ENCODE measurements around the gene AP2S1.
"Not testable (repeated sequence)": the region's sequence is repeated elsewhere in the genome, so short reads cannot be mapped to it uniquely, and the experiment has no call there.

The AP2S1 gene

DNA sequence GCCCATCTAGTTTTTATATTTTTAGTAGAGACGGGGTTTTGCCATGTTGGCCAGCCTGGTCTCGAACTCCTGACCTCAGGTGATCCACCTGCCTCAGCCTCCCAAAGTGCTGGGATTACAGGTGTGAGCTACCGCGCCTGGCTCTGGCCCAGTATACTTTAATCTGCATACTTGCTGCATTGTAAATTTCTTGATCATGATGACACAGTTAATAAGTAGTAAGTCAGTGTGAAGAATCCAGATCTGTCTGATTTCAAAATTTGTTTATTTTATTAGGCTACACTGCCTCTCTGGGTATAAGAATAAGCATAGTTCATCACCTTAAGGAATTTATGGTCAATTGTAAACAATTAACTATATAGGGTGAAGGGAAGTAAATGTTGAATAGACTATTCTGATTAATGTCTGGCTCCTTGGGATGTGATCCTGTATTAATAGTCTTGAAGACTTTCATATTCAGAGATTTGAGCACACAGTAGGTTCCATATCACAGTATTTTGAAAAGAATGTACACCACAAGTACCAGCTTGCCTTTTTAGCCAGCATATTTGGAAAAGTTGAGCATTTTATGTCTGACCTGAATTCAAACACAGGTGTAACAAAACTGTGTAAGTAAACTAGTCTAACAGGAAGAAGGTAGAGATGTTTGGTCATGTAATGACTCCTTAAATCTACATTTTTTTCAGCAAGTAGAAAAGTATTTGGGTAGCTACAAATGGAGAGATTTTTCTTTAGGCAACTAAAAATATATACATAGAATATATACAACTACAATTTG is 17.6 kb upstream of the AP2S1 start:
- no peak for DNase-seq

DNA sequence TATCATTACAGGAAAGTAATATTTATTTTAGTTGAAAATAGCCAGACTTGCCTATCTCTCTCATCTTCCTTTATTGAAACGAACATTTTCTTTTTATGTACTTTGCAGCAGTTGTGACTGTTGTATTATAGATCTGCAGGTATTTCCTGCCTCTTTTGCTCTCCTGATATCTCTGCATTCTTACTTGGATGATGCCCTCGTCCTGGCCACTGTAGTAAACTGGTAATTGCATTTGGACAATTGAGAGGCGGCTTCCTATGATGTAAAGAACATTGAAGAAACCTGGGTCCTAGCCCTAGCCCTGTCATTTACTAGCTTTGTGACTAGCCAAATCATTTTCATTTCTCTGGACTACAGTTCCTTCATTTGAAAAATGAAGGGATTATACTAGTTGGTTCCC is 16.5 kb upstream of the AP2S1 start:
- DNase-seq, result no peak

DNA sequence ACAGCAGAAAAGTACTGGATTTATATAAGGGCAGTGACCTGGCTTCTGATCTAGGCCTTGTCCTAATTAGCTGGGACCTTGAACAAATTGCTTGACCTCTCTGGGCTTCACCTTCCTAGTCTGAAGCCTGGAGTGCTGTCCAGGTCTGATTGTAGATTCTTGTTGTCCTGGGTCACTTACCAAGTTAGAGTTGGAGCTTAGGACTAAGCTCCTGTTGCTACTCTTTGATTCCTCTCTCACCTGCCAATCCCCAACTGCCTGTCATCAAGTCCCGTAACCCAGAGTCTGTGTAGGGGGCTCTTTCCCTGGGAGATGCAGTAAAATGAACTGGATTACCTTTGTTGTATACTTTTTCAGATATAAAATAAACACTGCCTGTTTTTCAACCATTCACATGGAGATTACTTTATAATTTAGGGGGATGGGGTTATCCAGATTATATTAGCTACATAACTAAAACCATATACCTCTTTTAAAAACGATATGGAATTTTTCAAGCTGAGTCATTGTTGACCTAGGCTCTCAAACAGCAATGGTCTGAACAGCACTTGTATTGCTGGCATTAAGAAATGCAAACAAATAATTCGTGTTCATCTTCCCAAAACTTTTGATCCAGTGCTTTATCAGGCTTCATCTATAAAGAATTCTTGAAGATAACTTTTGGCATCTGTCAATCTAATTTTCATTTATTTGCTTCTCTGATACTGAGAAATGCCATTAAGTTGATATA is 15.9 kb upstream of the AP2S1 start:
- no peak for DNase-seq

DNA sequence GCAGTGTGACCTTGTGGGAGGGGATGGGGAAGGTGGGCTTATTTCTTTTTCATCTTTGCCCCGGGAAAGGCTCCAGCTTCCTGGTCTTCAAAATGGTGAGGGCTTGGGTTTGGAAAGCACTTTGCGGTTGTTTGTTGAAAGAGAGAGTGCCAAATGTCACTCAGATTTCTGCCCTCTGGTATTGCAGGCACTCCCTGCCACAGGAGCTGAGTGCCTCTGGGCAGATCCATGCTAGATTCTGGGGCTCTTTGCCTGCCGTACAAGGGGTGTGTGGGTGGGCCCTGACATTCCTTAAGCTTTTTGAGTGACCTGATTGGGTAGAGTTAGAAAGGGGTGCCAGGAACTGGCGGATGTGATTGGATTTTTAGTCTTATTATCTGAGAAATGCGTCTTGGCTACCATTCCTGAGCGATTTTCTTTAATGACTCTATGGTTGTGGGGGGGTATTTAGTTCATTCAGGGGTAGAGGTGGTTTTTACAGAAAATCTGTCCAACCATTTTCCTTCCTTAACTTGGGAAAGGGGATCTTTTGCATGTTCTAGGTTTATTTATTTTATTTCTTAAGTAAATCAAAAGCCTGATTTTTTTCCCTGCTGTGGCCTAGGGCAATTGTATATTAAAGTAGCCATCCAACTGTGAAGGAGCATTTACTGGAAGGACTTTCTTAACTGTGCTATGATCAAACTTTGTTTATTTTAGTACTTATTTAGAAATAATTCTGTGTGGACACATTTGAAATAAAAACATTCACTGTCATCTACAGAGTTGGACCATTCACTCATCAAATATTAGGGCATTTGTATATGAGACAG is 13.4 kb upstream of the AP2S1 start:
- peak in 6 of 51 donors; percentile 13 to 36 (median 23) for DNase-seq

GRCh38 chr19:46862974-46863632 is 12.5 kb upstream of the AP2S1 start:
- no peak for DNase-seq

DNA sequence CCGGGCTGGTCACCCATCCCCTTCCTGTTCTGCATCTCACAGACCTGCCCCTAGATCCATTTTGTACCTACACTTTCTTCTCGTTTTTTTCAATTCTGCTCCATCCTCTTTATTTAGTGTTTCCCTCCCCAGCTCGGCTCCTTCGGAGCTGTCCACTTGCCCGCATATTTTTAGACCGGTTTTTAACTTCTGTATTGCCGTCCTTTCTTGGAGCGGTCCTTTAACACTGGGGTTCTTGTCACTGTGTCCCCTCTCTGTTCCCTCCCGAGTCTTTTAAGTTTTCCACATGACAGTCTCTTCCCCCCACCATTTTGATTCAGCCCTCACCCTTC is 11.8 kb upstream of the AP2S1 start:
- no peak for DNase-seq

DNA sequence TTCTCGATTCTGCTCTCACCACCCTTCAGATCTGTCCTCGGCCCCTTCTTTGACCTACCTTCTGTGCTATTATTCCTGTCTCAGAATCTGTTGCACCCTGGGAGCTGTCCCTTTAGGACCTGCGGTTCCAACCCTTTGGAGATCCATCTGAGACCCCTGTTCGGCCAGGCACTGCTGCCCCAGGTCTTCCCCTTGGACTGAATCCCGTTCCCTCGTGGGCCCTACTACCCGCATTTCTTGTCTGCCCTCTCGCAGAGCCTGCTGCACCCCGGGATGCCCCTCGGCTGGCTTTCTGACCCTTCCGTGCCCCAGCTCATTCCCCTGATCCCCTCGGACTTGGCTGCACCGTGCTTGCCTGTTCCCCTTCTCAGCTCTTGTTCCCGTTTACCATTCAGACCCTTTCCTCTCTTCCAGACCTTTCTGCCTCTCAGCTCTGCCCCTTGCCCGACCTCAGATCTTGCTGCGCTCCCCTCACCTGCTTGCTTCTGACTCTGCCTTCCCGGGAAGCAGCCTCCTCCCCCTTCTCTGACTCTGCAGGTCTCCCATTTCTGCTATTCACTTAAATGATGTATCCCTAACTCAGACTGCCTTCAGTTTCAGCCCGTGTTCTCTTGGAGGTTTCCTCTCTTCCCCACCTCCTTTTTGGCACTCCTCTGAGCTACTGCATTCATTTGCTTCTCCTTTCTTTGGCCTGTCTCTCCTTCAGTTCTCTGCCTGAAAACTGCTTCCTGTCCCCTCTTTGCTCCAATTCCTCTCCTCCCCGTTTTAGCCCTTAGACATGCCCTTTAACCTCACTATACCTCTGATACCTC is 11.3 kb upstream of the AP2S1 start:
- DNase-seq, result peak in 14 of 51 donors; percentile 18 to 69 (median 34)

DNA sequence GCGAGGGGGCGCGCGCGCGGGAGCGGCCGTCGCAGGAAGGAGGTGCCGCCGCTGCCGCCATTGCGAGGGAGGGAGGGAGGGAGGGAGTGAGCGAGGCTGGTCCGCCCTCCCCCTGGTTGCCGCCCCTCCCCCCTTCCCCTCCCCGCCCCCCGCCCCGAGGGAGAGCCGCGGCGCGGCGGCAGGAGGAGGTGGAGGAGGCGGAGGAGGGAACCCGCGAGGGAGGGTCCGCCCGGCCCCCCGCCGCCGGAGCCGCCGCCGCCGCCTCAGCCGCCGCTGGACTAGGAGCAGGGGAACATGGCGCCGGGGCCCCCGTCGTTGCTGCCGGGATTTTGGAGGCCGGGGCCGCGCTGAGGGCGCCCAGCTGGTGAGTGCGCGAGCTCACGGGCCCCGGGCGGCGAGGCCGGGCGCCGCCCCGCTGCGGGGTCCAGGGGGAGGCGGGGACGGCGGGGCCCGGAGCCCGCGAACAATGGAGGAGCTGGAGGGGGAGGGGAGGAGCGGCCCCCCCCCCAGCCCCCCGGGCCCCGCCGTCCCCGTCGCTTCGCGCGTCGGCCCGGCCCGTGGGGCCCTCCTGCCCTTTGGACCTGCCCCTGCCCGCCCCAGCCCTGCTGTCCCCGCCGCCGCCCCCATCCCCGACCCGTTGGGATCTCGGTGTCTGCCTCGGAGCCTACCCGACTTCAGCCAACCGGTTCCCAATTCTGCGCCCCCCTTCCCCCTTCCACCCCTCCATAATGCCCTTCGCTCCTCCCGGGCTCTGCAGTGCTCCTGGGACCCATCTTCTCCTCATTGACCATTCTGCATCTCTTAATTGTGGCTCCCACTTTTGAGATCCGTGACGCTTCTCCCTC is 10.4 kb upstream of the AP2S1 start, which contains the start of gene ARHGAP35:
TSS of gene ARHGAP35 (plus strand) at position 152 of the 845 bp plus-strand sequence. CDS start 57,679 bp downstream, outside the sequence.
- DNase-seq, result peak in 16 of 51 donors; percentile 28 to 93 (median 74)

DNA sequence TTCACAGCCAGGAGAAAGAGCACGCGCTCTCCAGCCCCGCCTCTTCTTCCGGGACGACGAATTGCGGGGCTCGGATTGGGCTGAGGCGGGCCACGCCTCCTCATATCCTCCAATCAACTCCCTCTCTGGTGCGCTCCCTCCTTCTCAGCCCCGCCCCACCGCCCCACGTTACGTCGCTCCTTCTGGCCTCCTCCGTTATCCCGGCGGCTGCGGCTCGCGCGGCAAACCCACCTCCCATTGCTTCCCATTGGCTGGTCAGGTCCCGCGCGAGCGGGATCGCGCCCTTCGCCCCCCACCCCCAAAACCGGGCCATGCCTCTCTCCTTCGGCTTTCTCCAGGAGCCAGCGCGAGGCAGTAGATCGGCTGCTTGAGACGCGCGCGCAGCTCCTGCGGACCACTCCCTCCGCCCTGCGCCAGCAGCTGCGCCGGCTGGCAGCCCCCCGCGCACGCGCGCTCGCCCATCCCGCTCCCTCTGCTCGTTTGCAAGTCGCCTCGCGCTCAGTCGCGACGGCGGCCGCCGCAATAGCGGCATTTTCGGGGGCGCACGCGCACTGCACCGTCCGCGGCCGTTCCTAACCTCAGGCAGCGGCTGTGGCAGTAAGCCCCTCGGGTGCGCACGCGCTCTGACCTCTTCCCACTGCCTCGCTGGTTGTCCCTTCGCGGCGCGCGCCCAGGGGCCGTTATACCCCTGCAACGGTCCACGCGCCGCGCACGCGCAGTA is 9.6 kb upstream of the AP2S1 start:
- DNase-seq, result peak; percentile 73 to 99 (median 96)

DNA sequence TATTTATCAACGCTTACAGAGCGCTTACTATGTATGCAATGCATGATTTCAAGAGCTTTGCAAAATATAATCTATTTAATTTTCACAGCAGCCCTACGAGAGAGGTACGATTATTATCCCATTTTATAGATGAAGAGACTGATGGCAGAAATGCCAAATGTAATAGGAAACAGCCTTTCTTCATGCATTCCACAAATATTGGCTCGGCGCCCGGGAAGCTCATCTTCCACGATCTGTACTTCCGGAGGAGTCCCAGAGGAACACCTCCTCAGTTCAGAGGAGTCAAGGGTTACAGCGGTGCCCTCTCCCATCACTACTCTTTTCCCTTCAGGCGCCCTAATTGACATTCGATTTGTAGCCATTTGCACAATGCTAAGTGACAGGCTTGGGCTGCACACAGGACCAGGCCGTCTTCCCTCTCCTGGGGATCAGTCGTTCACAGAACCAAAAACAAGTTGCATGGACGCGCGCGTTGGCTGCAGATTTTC is 9.0 kb upstream of the AP2S1 start:
- peak in 11 of 51 donors; percentile 31 to 64 (median 51) for DNase-seq

GRCh38 chr19:46856062-46857022 is 5.7 kb upstream of the AP2S1 start:
- DNase-seq, result peak; percentile 39 to 99 (median 94)

DNA sequence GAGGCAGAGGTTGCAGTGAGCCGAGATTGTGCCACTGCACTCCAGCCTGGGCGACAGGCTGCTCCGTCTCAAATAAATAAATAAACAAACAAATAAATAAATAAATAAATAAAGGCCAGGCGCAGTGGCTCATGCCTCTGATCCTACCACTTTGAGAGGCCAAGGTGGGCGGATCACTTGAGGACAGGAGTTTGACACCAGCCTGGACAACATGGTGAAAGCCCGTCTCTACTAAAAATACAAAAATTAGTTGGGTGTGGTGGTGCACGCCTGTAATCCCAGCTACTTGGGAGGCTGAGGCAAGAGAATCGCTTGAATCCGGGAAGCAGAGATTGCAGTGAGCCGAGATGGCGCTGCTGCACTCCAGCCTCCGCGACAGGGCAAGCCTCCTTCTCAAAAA is 4.1 kb upstream of the AP2S1 start:
- not testable (repeated sequence) for DNase-seq

DNA sequence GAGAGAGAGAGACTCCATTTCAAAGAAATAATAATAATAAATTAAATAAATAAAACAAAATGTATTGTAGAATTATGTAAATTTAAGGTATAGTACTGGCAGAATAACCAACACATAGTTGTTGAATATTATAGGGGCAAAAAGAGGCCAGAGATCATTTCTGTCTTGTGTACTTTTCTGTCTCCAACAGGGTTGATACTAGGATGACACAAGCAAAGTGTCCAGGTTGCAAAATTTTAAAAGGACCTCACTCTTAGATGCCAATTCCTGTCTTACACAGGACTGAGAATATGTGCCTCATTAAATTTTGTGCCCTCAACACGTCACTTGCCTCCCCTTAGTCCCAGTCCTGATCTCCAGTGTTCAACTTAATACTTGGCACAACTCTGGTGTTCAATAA is 2.2 kb upstream of the AP2S1 start:
- DNase-seq, result no peak

DNA sequence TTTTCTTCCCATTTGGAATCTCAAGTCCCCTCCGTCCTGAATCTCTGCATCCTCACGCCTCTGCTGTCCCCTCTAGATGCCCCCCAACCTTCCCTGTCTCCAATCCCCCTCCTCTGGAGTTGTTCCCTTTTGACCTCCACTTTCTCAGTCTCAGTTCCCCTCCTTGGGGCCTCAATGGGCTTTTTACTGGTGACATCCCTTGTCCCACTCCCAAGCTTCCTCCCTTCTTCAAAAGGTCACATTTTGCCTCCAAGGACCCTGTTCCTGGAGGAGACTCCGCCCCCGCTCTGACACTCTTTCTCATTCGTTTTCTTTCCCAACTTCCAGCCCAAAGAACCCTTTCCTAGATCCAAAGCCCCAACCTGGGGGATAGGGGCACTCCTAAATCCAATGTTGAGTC is 1.0 kb downstream of the AP2S1 start:
- DNase-seq, result no peak

DNA sequence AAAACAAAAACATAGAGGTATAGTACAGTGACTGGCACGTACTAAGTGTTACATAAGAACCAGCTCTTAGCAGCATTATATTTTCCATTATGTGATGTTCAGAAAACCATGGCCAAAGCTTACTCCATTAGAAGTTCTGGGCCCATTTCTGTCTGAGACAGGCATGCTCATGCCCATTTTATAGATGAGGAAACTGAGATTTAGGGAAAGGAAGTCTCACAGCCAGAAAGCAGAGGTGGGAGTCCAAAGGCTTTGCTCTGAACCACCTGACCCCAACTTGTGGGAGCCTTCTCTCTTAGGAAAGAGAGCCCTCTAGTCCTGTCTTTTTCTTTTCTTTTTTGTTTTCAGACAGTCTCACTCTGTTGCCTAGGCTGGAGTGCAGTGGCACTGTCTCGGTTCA is 2.3 kb downstream of the AP2S1 start:
- DNase-seq, result no peak

DNA sequence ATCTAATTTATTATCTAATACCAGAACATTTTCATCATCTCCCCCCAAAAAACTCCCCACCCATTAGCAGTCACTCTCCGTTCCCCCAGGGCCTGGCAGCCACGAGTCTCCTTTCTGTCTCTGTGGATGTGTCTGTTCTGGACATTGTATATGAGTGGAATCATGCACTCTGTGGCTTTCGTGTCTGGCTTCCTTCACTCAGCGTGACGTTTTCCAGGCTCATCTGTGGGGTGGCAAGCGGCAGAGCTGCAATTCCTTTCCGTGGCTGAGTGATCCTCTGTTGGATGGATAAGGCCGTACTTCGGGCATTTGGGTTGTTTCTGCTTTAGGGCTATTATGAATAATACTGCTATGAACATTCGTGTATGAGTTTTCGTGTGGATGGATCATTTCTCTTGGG is 3.1 kb downstream of the AP2S1 start:
- no peak for DNase-seq

DNA sequence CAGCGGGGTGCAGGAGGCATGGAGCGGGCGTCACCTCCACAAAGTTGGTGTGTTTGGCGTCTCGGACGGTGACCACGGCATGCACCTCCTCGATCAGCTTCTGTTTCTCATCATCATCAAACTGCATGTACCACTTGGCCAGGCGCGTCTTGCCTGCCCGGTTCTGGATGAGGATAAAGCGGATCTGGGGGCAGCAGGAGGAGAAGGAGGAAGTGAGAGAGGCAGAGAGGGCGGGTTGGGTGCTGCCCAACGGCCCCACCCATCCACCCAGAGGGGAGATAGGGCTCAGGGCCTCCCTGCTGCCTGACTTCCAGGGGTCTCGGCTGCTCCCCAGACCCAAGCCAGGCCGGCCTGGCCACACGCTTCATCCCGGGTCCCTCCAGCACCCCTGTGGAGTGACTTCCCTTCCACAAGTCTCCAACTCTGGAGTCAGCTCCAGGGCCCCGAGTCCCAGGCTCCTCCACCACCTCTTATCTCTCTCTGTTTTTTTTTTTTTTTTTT is 4.6 kb downstream of the AP2S1 start:
- no peak for DNase-seq

All from hypothalamus (tissue), 51 donors.